ENCODE results near the gene OPTC.
A peak's percentile ranks its signal among the peaks of the same experiment; 100 is the strongest.

The OPTC gene

DNA sequence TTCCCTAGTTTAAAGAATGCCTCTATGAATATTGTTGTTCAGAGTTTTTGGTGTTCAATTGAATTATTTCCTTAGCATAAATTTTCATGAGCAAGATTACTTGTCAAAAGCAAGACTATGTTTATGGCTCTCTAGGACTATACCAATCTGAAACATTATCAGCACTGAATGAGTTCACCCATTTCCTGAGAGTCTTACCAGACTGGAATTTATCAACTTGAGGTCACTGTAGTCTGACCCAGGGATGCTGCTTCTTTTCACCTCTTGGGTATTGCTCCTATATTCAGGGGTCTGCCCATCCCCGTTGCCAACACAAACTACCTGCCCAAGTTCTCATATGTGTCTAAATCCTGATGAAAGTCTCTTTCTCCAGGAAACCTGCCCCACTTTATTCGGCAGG lies 42.6 kb downstream of the OPTC start:
- ChIA-PET CTCF (interaction anchor here (0.6 to 1.4 kb wide), 2 partner anchors 12 to 241 kb away, joined by 3 to 4 read pairs; no protein-coding TSS in a partner anchor), POLR2A (no interaction called here)
- Histone ChIP-seq H3K27ac (ENCODE audit: extremely low read depth, low read depth, low read length) (no peak overlapping the region), H3K4me1 (ENCODE audit: control insufficient read depth, insufficient read depth, low read length) (0 out of 2 replicates have a peak, but pooled peaks cover 4% of the 10 kb centered on the region), H3K36me3 (ENCODE audit: control insufficient read depth in 2 of 2, insufficient read depth in 1 of 2, low read length in 2 of 2) (no peaks in the 10 kb centered on the region), H3K9me3 (ENCODE audit: control insufficient read depth, insufficient read depth, low read depth, low read length) (no peaks in the 10 kb centered on the region), H3K4me3 (ENCODE audit: low read depth, low read length) (no peak overlapping the region)
- TF ChIP-seq ZBTB1 (tag by site-specific recombination; IDR thresholded peaks at IDR 0.05) (no peak), ZNF521 (tag by site-specific recombination; IDR thresholded peaks at IDR 0.05) (no peak), ZNF426 (tag by site-specific recombination; IDR thresholded peaks at IDR 0.05) (no peak)
- TF ChIP-seq, protein P1, sequence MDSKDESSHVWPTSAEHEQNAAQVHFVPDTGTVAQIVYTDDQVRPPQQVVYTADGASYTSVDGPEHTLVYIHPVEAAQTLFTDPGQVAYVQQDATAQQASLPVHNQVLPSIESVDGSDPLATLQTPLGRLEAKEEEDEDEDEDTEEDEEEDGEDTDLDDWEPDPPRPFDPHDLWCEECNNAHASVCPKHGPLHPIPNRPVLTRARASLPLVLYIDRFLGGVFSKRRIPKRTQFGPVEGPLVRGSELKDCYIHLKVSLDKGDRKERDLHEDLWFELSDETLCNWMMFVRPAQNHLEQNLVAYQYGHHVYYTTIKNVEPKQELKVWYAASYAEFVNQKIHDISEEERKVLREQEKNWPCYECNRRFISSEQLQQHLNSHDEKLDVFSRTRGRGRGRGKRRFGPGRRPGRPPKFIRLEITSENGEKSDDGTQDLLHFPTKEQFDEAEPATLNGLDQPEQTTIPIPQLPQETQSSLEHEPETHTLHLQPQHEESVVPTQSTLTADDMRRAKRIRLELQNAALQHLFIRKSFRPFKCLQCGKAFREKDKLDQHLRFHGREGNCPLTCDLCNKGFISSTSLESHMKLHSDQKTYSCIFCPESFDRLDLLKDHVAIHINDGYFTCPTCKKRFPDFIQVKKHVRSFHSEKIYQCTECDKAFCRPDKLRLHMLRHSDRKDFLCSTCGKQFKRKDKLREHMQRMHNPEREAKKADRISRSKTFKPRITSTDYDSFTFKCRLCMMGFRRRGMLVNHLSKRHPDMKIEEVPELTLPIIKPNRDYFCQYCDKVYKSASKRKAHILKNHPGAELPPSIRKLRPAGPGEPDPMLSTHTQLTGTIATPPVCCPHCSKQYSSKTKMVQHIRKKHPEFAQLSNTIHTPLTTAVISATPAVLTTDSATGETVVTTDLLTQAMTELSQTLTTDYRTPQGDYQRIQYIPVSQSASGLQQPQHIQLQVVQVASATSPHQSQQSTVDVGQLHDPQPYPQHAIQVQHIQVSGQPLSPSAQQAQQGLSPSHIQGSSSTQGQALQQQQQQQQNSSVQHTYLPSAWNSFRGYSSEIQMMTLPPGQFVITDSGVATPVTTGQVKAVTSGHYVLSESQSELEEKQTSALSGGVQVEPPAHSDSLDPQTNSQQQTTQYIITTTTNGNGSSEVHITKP (tag by site-specific recombination; IDR thresholded peaks at IDR 0.05), result peak; percentile 77

DNA sequence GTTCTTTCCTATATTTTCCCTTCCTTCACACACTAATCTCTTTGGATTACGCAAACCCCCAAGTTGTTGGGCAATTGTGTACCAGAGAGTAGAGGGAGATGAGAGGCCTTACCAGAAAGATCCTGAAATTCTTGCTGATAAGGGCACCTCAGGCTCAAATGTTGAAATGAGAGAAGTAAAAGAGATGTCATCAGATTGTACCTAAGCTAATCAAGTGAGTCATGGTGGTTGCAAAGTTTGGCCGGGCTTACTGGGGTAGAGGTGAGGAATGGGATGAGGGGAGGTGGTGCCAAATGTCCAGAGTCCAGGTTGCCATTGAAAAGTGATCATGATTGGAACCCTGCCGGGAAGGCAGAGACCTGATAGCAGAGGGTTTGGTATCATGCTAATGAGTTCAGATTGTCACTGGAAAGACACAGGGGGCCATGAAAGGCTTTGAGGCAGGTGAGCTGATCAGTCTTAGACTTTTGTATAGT lies 43.1 kb downstream of the OPTC start:
- H3K4me1 ChIP-seq (ENCODE audit: control insufficient read depth, insufficient read depth, low read length), result 0 out of 2 replicates have a peak, but pooled peaks cover 4% of the 10 kb centered on the region
- no peaks in the 10 kb centered on the region for H3K9me3 ChIP-seq (ENCODE audit: control insufficient read depth, insufficient read depth, low read depth, low read length)
- H3K4me3 ChIP-seq (ENCODE audit: low read depth, low read length), result no peak overlapping the region
- no peaks in the 10 kb centered on the region for H3K36me3 ChIP-seq (ENCODE audit: control insufficient read depth in 2 of 2, insufficient read depth in 1 of 2, low read length in 2 of 2)
- H3K27ac ChIP-seq (ENCODE audit: extremely low read depth, low read depth, low read length), result no peak overlapping the region
- ChIA-PET CTCF (interaction anchor here (1.4 kb wide), 1 partner anchor 13 kb away, joined by 3 read pairs; no protein-coding TSS in a partner anchor), POLR2A (no interaction called here)
- TF ChIP-seq, protein P2, sequence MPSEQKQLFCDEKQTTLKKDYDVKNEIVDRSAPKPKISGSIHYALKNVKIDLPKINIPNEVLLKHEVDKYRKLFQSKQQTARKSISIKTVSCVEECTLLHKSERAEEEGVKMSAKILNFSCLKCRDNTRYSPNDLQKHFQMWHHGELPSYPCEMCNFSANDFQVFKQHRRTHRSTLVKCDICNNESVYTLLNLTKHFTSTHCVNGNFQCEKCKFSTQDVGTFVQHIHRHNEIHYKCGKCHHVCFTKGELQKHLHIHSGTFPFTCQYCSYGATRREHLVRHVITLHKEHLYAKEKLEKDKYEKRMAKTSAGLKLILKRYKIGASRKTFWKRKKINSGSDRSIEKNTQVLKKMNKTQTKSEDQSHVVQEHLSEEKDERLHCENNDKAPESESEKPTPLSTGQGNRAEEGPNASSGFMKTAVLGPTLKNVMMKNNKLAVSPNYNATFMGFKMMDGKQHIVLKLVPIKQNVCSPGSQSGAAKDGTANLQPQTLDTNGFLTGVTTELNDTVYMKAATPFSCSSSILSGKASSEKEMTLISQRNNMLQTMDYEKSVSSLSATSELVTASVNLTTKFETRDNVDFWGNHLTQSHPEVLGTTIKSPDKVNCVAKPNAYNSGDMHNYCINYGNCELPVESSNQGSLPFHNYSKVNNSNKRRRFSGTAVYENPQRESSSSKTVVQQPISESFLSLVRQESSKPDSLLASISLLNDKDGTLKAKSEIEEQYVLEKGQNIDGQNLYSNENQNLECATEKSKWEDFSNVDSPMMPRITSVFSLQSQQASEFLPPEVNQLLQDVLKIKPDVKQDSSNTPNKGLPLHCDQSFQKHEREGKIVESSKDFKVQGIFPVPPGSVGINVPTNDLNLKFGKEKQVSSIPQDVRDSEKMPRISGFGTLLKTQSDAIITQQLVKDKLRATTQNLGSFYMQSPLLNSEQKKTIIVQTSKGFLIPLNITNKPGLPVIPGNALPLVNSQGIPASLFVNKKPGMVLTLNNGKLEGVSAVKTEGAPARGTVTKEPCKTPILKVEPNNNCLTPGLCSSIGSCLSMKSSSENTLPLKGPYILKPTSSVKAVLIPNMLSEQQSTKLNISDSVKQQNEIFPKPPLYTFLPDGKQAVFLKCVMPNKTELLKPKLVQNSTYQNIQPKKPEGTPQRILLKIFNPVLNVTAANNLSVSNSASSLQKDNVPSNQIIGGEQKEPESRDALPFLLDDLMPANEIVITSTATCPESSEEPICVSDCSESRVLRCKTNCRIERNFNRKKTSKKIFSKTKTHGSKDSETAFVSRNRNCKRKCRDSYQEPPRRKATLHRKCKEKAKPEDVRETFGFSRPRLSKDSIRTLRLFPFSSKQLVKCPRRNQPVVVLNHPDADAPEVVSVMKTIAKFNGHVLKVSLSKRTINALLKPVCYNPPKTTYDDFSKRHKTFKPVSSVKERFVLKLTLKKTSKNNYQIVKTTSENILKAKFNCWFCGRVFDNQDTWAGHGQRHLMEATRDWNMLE (tag by site-specific recombination; conservative IDR thresholded peaks at IDR 0.05; ENCODE audit: low read depth), result 0 out of 2 replicates have a peak, but pooled peaks have one; percentile 33
- TF ChIP-seq ZNF626 (tag by site-specific recombination; IDR thresholded peaks at IDR 0.05) (no peak), ZFP37 (tag by site-specific recombination; IDR thresholded peaks at IDR 0.05) (peak; percentile 43; the same call in 1 of the 2 replicates), ZNF121 (tag by site-specific recombination; IDR thresholded peaks at IDR 0.05) (no peak), ZNF660 (tag by site-specific recombination; IDR thresholded peaks at IDR 0.05) (peak; percentile 55; the same call in 1 of the 2 replicates), ZBTB1 (tag by site-specific recombination; IDR thresholded peaks at IDR 0.05) (no peak), ZNF48 (tag by site-specific recombination; IDR thresholded peaks at IDR 0.05) (no peak)
- TF ChIP-seq, protein P3, sequence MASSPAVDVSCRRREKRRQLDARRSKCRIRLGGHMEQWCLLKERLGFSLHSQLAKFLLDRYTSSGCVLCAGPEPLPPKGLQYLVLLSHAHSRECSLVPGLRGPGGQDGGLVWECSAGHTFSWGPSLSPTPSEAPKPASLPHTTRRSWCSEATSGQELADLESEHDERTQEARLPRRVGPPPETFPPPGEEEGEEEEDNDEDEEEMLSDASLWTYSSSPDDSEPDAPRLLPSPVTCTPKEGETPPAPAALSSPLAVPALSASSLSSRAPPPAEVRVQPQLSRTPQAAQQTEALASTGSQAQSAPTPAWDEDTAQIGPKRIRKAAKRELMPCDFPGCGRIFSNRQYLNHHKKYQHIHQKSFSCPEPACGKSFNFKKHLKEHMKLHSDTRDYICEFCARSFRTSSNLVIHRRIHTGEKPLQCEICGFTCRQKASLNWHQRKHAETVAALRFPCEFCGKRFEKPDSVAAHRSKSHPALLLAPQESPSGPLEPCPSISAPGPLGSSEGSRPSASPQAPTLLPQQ (tag by site-specific recombination; IDR thresholded peaks at IDR 0.05), result peak; percentile 59
- TF ChIP-seq, protein P4, sequence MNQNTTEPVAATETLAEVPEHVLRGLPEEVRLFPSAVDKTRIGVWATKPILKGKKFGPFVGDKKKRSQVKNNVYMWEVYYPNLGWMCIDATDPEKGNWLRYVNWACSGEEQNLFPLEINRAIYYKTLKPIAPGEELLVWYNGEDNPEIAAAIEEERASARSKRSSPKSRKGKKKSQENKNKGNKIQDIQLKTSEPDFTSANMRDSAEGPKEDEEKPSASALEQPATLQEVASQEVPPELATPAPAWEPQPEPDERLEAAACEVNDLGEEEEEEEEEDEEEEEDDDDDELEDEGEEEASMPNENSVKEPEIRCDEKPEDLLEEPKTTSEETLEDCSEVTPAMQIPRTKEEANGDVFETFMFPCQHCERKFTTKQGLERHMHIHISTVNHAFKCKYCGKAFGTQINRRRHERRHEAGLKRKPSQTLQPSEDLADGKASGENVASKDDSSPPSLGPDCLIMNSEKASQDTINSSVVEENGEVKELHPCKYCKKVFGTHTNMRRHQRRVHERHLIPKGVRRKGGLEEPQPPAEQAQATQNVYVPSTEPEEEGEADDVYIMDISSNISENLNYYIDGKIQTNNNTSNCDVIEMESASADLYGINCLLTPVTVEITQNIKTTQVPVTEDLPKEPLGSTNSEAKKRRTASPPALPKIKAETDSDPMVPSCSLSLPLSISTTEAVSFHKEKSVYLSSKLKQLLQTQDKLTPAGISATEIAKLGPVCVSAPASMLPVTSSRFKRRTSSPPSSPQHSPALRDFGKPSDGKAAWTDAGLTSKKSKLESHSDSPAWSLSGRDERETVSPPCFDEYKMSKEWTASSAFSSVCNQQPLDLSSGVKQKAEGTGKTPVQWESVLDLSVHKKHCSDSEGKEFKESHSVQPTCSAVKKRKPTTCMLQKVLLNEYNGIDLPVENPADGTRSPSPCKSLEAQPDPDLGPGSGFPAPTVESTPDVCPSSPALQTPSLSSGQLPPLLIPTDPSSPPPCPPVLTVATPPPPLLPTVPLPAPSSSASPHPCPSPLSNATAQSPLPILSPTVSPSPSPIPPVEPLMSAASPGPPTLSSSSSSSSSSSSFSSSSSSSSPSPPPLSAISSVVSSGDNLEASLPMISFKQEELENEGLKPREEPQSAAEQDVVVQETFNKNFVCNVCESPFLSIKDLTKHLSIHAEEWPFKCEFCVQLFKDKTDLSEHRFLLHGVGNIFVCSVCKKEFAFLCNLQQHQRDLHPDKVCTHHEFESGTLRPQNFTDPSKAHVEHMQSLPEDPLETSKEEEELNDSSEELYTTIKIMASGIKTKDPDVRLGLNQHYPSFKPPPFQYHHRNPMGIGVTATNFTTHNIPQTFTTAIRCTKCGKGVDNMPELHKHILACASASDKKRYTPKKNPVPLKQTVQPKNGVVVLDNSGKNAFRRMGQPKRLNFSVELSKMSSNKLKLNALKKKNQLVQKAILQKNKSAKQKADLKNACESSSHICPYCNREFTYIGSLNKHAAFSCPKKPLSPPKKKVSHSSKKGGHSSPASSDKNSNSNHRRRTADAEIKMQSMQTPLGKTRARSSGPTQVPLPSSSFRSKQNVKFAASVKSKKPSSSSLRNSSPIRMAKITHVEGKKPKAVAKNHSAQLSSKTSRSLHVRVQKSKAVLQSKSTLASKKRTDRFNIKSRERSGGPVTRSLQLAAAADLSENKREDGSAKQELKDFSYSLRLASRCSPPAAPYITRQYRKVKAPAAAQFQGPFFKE (tag by site-specific recombination; IDR thresholded peaks at IDR 0.05; ENCODE audit: borderline replicate concordance), result no peak
- TF ChIP-seq, protein P1 (tag by site-specific recombination; IDR thresholded peaks at IDR 0.05), result 0 out of 2 replicates have a peak, but pooled peaks have one; percentile 16
